Measurements from ENCODE around the gene ABCB6. TPM values are rescaled to one million over a fixed set of nuclear protein-coding genes. Genes with fewer than 3 reads are reported as not detected.
A peak's percentile ranks its signal among the peaks of the same experiment; 100 is the strongest.

The ABCB6 gene
- polyA plus RNA-seq, 1 donor (not counting 4 experiments of a cell fraction or from before 2014, with no cell fraction given), result 10.5 TPM

GRCh38 chr2:219219784-219220532 lies 1.2 kb upstream of the ABCB6 start:
- Histone ChIP-seq H3K9me1 (ENCODE audit: control insufficient read depth, extremely low read depth, insufficient read depth, low read length) (no peaks in the 10 kb centered on the region), H3K9ac (ENCODE audit: control insufficient read depth, extremely low read depth, insufficient read depth, low read length) (no peak overlapping the region), H3K4me2 (ENCODE audit: control insufficient read depth, extremely low read depth, insufficient read depth, low read depth, low read length) (no peak overlapping the region), H3K27ac (ENCODE audit: control insufficient read depth, insufficient read depth, low read length) (no peak overlapping the region), H3K4me3 (ENCODE audit: control insufficient read depth in 2 of 3, extremely low read depth in 1 of 3, insufficient read depth in 2 of 3, low read depth in 1 of 3, low read length in 3 of 3) (no peak overlapping the region), H3K79me2 (ENCODE audit: control insufficient read depth, insufficient read depth, low read length) (no peaks in the 10 kb centered on the region), H4K20me1 (ENCODE audit: control insufficient read depth, extremely low read depth, insufficient read depth, low read length) (no peaks in the 10 kb centered on the region), H2AFZ (ENCODE audit: control insufficient read depth, low read length) (no peak overlapping the region), H3K27me3 (ENCODE audit: control insufficient read depth, extremely low read depth, insufficient read depth, low read length) (no peaks in the 10 kb centered on the region), H3K36me3 (ENCODE audit: control insufficient read depth in 2 of 2, extremely low read depth in 1 of 2, insufficient read depth in 2 of 2, low read length in 2 of 2) (peaks cover 31 to 40% of the 10 kb centered on the region in 2 experiments), H3K9me3 (ENCODE audit: control insufficient read depth, low read depth, low read length) (no peaks in the 10 kb centered on the region), H3K4me1 (ENCODE audit: control insufficient read depth, extremely low read depth, insufficient read depth, low read length) (peaks cover 18% of the 10 kb centered on the region)
- FAIRE-seq (no peak), DNase-seq (ENCODE audit: low read depth, low spot score) (no peak)
- dilution Hi-C loops (cut with MboI; ENCODE audit: extremely low pct_ligation_motif_present, low sequenced_read_pairs), result no loop called here
- TF ChIP-seq EZH2 (IDR thresholded peaks at IDR 0.05; ENCODE audit: low read length) (no peak), CTCF (optimal IDR thresholded peaks at IDR 0.05 in 1 of 3, IDR thresholded peaks at IDR 0.05 in 1 of 3, conservative IDR thresholded peaks at IDR 0.05 in 1 of 3; ENCODE audit: extremely low read depth in 1 of 3, insufficient read depth in 2 of 3, low read length in 3 of 3) (no peak)

- peak overlapping the region; percentile 26 for H2AFZ ChIP-seq (ENCODE audit: control insufficient read depth, low read length)
Observed at GRCh38 chr2:219218217-219218731, 484 bp downstream of the ABCB6 start.

More at GRCh38 chr2:219218217-219218731, 484 bp downstream of the ABCB6 start:
- Histone ChIP-seq H3K4me1 (ENCODE audit: control insufficient read depth, extremely low read depth, insufficient read depth, low read length) (peaks cover 18% of the 10 kb centered on the region), H3K79me2 (ENCODE audit: control insufficient read depth, insufficient read depth, low read length) (no peaks in the 10 kb centered on the region), H3K4me2 (ENCODE audit: control insufficient read depth, extremely low read depth, insufficient read depth, low read depth, low read length) (peak overlapping the region; percentile 81), H3K27me3 (ENCODE audit: control insufficient read depth, extremely low read depth, insufficient read depth, low read length) (no peaks in the 10 kb centered on the region), H3K27ac (ENCODE audit: control insufficient read depth, insufficient read depth, low read length) (peak overlapping the region; percentile 54), H3K4me3 (ENCODE audit: control insufficient read depth in 2 of 3, extremely low read depth in 1 of 3, insufficient read depth in 2 of 3, low read depth in 1 of 3, low read length in 3 of 3) (peak overlapping the region; percentile 25 to 69 (median 55)), H3K9ac (ENCODE audit: control insufficient read depth, extremely low read depth, insufficient read depth, low read length) (peak overlapping the region; percentile 59), H4K20me1 (ENCODE audit: control insufficient read depth, extremely low read depth, insufficient read depth, low read length) (no peaks in the 10 kb centered on the region), H3K9me1 (ENCODE audit: control insufficient read depth, extremely low read depth, insufficient read depth, low read length) (no peaks in the 10 kb centered on the region), H3K9me3 (ENCODE audit: control insufficient read depth, low read depth, low read length) (no peaks in the 10 kb centered on the region), H3K36me3 (ENCODE audit: control insufficient read depth in 2 of 2, extremely low read depth in 1 of 2, insufficient read depth in 2 of 2, low read length in 2 of 2) (peaks cover 19 to 36% of the 10 kb centered on the region in 2 experiments)
- dilution Hi-C loops (cut with MboI; ENCODE audit: extremely low pct_ligation_motif_present, low sequenced_read_pairs), result no loop called here
- FAIRE-seq (no peak), DNase-seq (ENCODE audit: low read depth, low spot score) (no peak)
- TF ChIP-seq CTCF (optimal IDR thresholded peaks at IDR 0.05 in 1 of 3, IDR thresholded peaks at IDR 0.05 in 1 of 3, conservative IDR thresholded peaks at IDR 0.05 in 1 of 3; ENCODE audit: extremely low read depth in 1 of 3, insufficient read depth in 2 of 3, low read length in 3 of 3), result no peak
- no peak for TF ChIP-seq EZH2 (IDR thresholded peaks at IDR 0.05; ENCODE audit: low read length)
